ENCODE results near the gene SHB.

The SHB gene

GRCh38 chr9:38041564-38042243 lies 27.3 kb downstream of the SHB start:
- DNase-seq = no peak

- no peak for DNase-seq
These were observed 28.9 kb downstream of the SHB start for GRCh38 chr9:38039907-38040682.

GRCh38 chr9:38039090-38039906 lies 29.7 kb downstream of the SHB start:
- DNase-seq = no peak

- DNase-seq = no peak
These were observed 30.5 kb downstream of the SHB start for GRCh38 chr9:38038307-38039089.

- DNase-seq = no peak
These were observed 31.1 kb downstream of the SHB start for GRCh38 chr9:38037981-38038306.

GRCh38 chr9:38036359-38037084 lies 32.5 kb downstream of the SHB start:
- no peak for DNase-seq

GRCh38 chr9:38035873-38036272 lies 33.2 kb downstream of the SHB start:
- no peak for DNase-seq

- no peak for DNase-seq
These were observed 35.1 kb downstream of the SHB start for GRCh38 chr9:38033941-38034340.

- no peak for DNase-seq
These were observed 36.5 kb downstream of the SHB start for GRCh38 chr9:38032266-38033110.

GRCh38 chr9:38031594-38031993 lies 37.4 kb downstream of the SHB start:
- no peak for DNase-seq

GRCh38 chr9:38030658-38031057 lies 38.4 kb downstream of the SHB start:
- no peak for DNase-seq

GRCh38 chr9:38029915-38030638 lies 39.0 kb downstream of the SHB start:
- DNase-seq = no peak

- no peak for DNase-seq
These were observed 41.3 kb downstream of the SHB start for GRCh38 chr9:38027714-38028113.

GRCh38 chr9:38026840-38027527 lies 42.0 kb downstream of the SHB start:
- DNase-seq = no peak

GRCh38 chr9:38026021-38026809 lies 42.8 kb downstream of the SHB start:
- no peak for DNase-seq

GRCh38 chr9:38025166-38025565 lies 43.9 kb downstream of the SHB start:
- no peak for DNase-seq

GRCh38 chr9:38024036-38024681 lies 44.9 kb downstream of the SHB start:
- DNase-seq = no peak

GRCh38 chr9:38023661-38024035 lies 45.4 kb downstream of the SHB start:
- no peak for DNase-seq

GRCh38 chr9:38022995-38023394 lies 46.0 kb downstream of the SHB start:
- DNase-seq = no peak

Measured in activated CD4-positive, alpha-beta T cell treated with anti-CD3 and anti-CD28 coated beads, Interleukin-2, amount 50 U/mL, for 48 hours (primary cell).